ENCODE measurements around the gene ABCG4.
A peak's percentile ranks its signal among the peaks of the same experiment; 100 is the strongest.
"Not testable (repeated sequence)": the region's sequence is repeated elsewhere in the genome, so short reads cannot be mapped to it uniquely, and the experiment has no call there.

ABCG4 gene

DNA sequence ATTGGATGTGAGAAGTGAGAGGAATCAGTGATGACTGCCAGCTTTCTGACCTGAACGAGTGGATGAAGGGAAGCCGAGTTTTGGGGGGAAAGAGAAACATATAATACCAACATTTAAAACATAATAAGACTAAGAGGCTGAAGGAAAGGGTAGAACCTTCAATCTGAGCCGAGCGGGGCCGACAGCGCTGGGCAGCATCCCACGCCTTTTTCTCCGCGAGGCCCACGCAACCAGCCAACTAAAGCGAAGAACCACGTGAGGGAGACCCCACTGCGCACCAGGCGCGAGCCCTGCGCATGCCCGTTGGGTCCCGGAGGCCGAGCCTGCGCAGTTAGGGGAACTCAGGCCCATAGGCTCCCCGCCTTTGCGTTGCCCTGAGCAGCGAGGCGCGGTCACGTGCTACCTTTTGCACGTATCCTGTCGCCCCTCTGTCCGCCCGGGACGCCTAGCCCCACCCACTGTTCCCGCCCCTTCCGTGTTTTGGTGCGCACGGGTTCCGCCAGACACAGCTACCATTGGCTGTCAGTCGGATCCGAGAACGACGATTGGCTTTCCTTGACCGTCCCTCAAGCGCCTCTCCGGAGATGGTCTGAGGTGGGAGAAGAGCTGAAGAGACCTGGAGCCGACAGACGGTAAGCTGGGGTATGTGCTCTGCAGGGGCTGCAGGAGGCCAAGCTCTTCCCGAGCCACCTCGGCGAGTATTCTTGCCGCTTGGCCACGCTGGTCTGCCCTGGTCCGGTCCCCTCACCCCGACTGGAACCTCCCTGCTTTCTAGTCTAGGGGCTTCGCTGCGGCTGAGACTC lies 27.6 kb upstream of the ABCG4 start, which contains the start of gene HINFP:
Gene HINFP (plus strand): TSS at position 573 of the 803 bp plus-strand sequence. CDS start 5,365 bp downstream, outside the sequence.
- peak within 1 kb of the TSS; percentile 96 for H3K4me3 ChIP-seq (ENCODE audit: low read depth, low read length)
- peak; percentile 100 for DNase-seq (ENCODE audit: low read depth)
- TF ChIP-seq, protein P1, sequence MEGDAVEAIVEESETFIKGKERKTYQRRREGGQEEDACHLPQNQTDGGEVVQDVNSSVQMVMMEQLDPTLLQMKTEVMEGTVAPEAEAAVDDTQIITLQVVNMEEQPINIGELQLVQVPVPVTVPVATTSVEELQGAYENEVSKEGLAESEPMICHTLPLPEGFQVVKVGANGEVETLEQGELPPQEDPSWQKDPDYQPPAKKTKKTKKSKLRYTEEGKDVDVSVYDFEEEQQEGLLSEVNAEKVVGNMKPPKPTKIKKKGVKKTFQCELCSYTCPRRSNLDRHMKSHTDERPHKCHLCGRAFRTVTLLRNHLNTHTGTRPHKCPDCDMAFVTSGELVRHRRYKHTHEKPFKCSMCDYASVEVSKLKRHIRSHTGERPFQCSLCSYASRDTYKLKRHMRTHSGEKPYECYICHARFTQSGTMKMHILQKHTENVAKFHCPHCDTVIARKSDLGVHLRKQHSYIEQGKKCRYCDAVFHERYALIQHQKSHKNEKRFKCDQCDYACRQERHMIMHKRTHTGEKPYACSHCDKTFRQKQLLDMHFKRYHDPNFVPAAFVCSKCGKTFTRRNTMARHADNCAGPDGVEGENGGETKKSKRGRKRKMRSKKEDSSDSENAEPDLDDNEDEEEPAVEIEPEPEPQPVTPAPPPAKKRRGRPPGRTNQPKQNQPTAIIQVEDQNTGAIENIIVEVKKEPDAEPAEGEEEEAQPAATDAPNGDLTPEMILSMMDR (IDR thresholded peaks at IDR 0.05; ENCODE audit: insufficient read depth, low read depth, low read length, missing control alignments), result no peak

DNA sequence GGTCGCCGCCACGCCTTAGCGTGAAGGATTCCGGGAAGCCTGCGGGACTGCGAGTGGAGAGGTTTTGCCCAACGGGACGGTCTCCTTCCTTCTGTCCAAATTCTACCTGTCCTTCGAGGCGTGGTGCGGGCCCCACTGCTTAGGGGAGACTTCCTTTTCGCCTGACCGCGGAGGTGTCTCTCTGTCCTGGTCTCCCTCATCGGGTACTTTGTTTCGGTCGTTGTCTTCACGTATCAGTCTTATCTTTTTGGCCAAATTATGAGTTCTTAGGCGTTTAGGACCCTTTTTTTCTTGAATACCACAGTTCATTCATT lies 27.1 kb upstream of the ABCG4 start:
- peak overlapping the region; percentile 96 for H3K4me3 ChIP-seq (ENCODE audit: low read depth, low read length)
- no peak for DNase-seq (ENCODE audit: low read depth)
- TF ChIP-seq, protein P1 (IDR thresholded peaks at IDR 0.05; ENCODE audit: insufficient read depth, low read depth, low read length, missing control alignments), result no peak

DNA sequence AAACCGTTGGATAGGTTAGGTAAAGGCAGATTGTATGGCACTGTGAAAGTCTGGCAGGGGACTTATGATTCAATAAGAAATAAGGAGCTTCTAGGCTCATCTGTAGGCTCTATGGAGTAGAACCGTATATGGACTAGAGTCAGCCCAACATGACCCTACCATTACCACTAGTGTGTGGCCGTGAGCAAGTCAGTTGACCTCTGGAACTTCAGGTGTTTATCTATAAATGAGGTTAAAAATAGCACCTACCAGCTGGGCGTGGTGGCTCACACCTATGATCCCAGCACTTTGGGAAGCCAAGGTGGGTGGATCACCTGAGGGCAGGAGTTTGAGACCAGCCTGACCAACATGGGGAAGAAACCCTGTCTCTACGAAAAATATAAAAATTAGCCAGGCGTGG lies 23.0 kb upstream of the ABCG4 start:
- DNase-seq (ENCODE audit: low read depth), result no peak
- TF ChIP-seq, protein P1 (IDR thresholded peaks at IDR 0.05; ENCODE audit: insufficient read depth, low read depth, low read length, missing control alignments), result no peak
- no peak overlapping the region for H3K4me3 ChIP-seq (ENCODE audit: low read depth, low read length)

DNA sequence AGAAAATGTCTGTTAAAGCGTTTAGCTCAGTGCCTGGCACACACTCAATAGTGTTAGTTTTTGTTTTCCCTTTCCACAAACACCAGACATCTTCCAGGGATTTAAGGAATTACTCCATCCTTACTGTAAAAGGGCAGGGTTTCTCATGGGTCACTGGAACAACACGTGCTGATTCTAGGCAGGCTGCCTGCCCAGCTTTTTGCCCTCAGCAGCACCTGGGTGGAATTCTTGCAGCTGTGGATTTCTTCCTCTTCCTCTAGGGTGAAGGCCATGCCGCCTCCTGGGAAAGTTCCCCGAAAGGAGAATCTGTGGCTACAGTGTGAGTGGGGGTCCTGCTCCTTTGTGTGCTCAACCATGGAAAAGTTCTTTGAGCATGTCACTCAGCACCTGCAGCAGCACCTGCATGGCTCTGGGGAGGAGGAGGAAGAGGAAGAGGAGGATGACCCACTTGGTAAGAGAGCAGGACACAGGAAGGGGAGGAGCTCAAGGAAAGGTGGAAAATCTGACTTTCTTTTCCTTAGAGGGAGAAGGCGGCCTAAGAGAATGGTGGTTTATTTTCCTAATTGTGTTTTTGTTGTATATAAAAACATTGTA lies 22.1 kb upstream of the ABCG4 start:
- no peak for DNase-seq (ENCODE audit: low read depth)
- H3K4me3 ChIP-seq (ENCODE audit: low read depth, low read length), result no peak overlapping the region
- TF ChIP-seq, protein P1 (IDR thresholded peaks at IDR 0.05; ENCODE audit: insufficient read depth, low read depth, low read length, missing control alignments), result no peak

DNA sequence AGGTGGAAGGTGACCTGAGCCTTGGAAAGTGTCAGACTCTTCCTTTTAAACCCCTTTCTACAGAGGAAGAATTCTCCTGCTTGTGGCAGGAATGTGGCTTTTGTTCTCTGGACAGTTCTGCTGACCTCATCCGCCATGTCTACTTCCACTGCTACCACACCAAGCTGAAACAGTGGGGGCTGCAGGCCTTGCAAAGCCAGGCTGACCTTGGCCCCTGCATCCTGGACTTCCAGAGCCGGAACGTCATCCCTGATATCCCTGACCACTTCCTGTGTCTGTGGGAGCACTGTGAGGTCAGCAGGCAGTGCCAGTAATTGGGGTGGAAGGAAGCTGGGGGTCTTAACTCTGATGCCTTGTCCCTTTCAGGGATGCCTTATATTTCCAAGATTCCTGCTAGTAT lies 18.2 kb upstream of the ABCG4 start:
- H3K4me3 ChIP-seq (ENCODE audit: low read depth, low read length), result no peak overlapping the region
- no peak for DNase-seq (ENCODE audit: low read depth)
- TF ChIP-seq, protein P1 (IDR thresholded peaks at IDR 0.05; ENCODE audit: insufficient read depth, low read depth, low read length, missing control alignments), result no peak

DNA sequence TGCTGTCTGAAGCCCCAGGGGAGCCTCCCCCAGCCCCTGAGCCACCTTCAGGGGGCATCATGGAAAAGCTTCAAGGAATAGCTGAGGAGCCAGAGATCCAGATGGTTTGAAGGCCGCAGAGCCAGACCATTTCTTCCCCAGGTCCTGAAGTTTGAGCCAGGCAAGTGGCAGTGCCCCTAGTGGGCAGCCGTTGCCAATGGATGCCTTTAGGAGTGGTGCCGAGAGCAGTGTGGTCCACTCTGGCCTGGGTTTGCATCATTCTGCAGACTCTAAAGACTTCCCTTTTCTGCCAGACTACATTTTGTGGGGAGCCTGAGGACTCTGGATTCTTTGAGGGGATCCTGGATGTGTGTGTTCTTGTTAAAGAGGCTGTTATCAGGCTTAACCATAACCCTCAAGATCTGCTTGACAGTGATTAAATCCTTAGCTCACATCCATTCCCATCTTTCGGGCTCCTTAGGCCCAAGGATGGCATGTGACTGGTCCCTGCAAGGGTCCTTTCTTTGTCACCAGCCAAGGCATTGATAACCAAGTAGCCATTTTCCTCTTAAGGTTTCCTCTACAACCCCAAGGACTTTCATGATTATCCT lies 14.4 kb upstream of the ABCG4 start:
- DNase-seq (ENCODE audit: low read depth), result no peak
- no peak overlapping the region for H3K4me3 ChIP-seq (ENCODE audit: low read depth, low read length)
- TF ChIP-seq, protein P1 (IDR thresholded peaks at IDR 0.05; ENCODE audit: insufficient read depth, low read depth, low read length, missing control alignments), result peak; percentile 54

DNA sequence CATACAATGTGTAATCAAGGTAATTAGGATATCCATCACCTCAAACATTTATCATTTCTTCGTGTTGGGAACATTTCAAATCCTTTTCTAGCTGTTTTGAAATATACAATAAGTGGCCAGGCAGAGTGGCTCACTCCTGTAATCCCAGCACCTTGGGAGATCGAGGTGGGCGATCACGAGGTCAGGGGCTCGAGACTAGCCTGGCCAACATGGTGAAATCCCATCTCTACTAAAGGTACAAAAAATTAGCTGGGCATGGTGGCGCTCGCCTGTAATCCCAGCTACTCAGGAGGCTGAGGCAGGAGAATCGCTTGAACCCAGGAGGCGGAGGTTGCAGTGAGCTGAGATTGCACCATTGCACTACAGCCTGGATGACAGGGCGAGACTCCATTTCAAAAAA lies 9.6 kb upstream of the ABCG4 start:
- not testable (repeated sequence) for H3K4me3 ChIP-seq (ENCODE audit: low read depth, low read length); DNase-seq (ENCODE audit: low read depth)

Measured in GM12865 (cell line).